D721Med (cell line): ENCODE data around the gene SCG5.
A peak's percentile ranks its signal among the peaks of the same experiment; 100 is the strongest.
"Not testable (repeated sequence)": the region's sequence is repeated elsewhere in the genome, so short reads cannot be mapped to it uniquely, and the experiment has no call there.

Experiments
- DNase-seq: peaks from one replicate; pipeline ENCODE4 v3.0.0; 2011; ENCODE audit warnings: low spot score; ENCODE audit not compliant: insufficient read length
- FAIRE-seq: peaks from 2 replicates; lab custom pipeline; 2011; peaks lifted over from hg19 to GRCh38; lab: Jason Lieb, UNC
- CTCF ChIP-seq: IDR thresholded peaks from 2 replicates; pipeline ENCODE4 v1.5.1; 2012; ENCODE audit warnings: mild to moderate bottlenecking, control low read depth; ENCODE audit not compliant: insufficient read depth; ENCODE audit errors: missing control alignments

The SCG5 gene

GRCh38 chr15:32641517-32642059 lies at the start of gene SCG5:
Gene SCG5 (plus strand): TSS chr15:32641710. CDS start chr15:32643593, 1,883 bp downstream.
- TF ChIP-seq CTCF = no peak
- no peak for DNase-seq
- FAIRE-seq = no peak

- FAIRE-seq = not testable (repeated sequence)
Measured at GRCh38 chr15:32593151-32593550, 48.4 kb upstream of the SCG5 start, which contains the start of gene GOLGA8N. Gene GOLGA8N (plus strand): TSS chr15:32593456.

GRCh38 chr15:32609518-32609917 lies 32.0 kb upstream of the SCG5 start:
- not testable (repeated sequence) for DNase-seq, FAIRE-seq

More at GRCh38 chr15:32593151-32593550, 48.4 kb upstream of the SCG5 start, which contains the start of gene GOLGA8N:
- DNase-seq = not testable (repeated sequence)

GRCh38 chr15:32610719-32611118 lies 30.8 kb upstream of the SCG5 start:
- DNase-seq = not testable (repeated sequence)
- peak; percentile 71 for FAIRE-seq
- peak; percentile 12 for TF ChIP-seq CTCF

GRCh38 chr15:32614712-32615050 lies 26.8 kb upstream of the SCG5 start:
- not testable (repeated sequence) for FAIRE-seq, DNase-seq

GRCh38 chr15:32615051-32615870 lies 26.2 kb upstream of the SCG5 start, which contains the start of gene ARHGAP11A:
Gene ARHGAP11A (plus strand): TSS chr15:32615504. CDS start chr15:32616212, 708 bp downstream.
- not testable (repeated sequence) for FAIRE-seq, DNase-seq

- not testable (repeated sequence) for FAIRE-seq, DNase-seq
Measured at GRCh38 chr15:32615871-32616426, 25.6 kb upstream of the SCG5 start.

- FAIRE-seq = no peak
- TF ChIP-seq CTCF = no peak
- no peak for DNase-seq
Measured at GRCh38 chr15:32636410-32636809, 5.1 kb upstream of the SCG5 start.

GRCh38 chr15:32636908-32637567 lies 4.5 kb upstream of the SCG5 start:
- DNase-seq (no peak), FAIRE-seq (peak; percentile 41)
- no peak for TF ChIP-seq CTCF
